ENCODE measurements around the gene NBEA.
"Not testable (repeated sequence)": the region's sequence is repeated elsewhere in the genome, so short reads cannot be mapped to it uniquely, and the experiment has no call there.

NBEA gene

GRCh38 chr13:34944751-34945150 is 2.7 kb downstream of the NBEA start:
- no peak for DNase-seq (ENCODE audit: low spot score)

- DNase-seq (ENCODE audit: low spot score) = no peak
Measured at GRCh38 chr13:34951528-34951927, 9.5 kb downstream of the NBEA start.

GRCh38 chr13:34959489-34959888 is 17.4 kb downstream of the NBEA start:
- DNase-seq (ENCODE audit: low spot score) = no peak

GRCh38 chr13:34964558-34964957 is 22.5 kb downstream of the NBEA start:
- no peak for DNase-seq (ENCODE audit: low spot score)

- no peak for DNase-seq (ENCODE audit: low spot score)
Measured at GRCh38 chr13:34967851-34968562, 25.9 kb downstream of the NBEA start.

- DNase-seq (ENCODE audit: low spot score) = not testable (repeated sequence)
Measured at GRCh38 chr13:34969539-34969938, 27.5 kb downstream of the NBEA start.

- DNase-seq (ENCODE audit: low spot score) = no peak
Measured at GRCh38 chr13:34970961-34971360, 28.9 kb downstream of the NBEA start.

GRCh38 chr13:34971473-34971872 is 29.4 kb downstream of the NBEA start:
- DNase-seq (ENCODE audit: low spot score) = no peak

GRCh38 chr13:34985199-34985598 is 43.1 kb downstream of the NBEA start:
- DNase-seq (ENCODE audit: low spot score) = not testable (repeated sequence)

GRCh38 chr13:34988330-34988791 is 46.3 kb downstream of the NBEA start:
- DNase-seq (ENCODE audit: low spot score) = no peak

- DNase-seq (ENCODE audit: low spot score) = no peak
Measured at GRCh38 chr13:34990399-34991214, 48.5 kb downstream of the NBEA start.

GRCh38 chr13:34993470-34993869 is 51.4 kb downstream of the NBEA start:
- no peak for DNase-seq (ENCODE audit: low spot score)

GRCh38 chr13:35003734-35004133 is 61.7 kb downstream of the NBEA start:
- not testable (repeated sequence) for DNase-seq (ENCODE audit: low spot score)

- no peak for DNase-seq (ENCODE audit: low spot score)
Measured at GRCh38 chr13:35005051-35005450, 63.0 kb downstream of the NBEA start.

GRCh38 chr13:35014606-35015213 is 72.6 kb downstream of the NBEA start:
- peak; percentile 48 for DNase-seq (ENCODE audit: low spot score)

GRCh38 chr13:35016362-35017112 is 74.5 kb downstream of the NBEA start:
- no peak for DNase-seq (ENCODE audit: low spot score)

GRCh38 chr13:35025314-35025713 is 83.2 kb downstream of the NBEA start:
- DNase-seq (ENCODE audit: low spot score) = no peak

- DNase-seq (ENCODE audit: low spot score) = no peak
Measured at GRCh38 chr13:35028338-35028867, 86.3 kb downstream of the NBEA start.

GRCh38 chr13:35039012-35039411 is 96.9 kb downstream of the NBEA start:
- no peak for DNase-seq (ENCODE audit: low spot score)

GRCh38 chr13:35046587-35046986 is 104.5 kb downstream of the NBEA start:
- DNase-seq (ENCODE audit: low spot score) = no peak

GRCh38 chr13:35055705-35056104 is 113.6 kb downstream of the NBEA start:
- no peak for DNase-seq (ENCODE audit: low spot score)

- DNase-seq (ENCODE audit: low spot score) = no peak
Measured at GRCh38 chr13:35057858-35058257, 115.8 kb downstream of the NBEA start.

Measured in ecto neural progenitor cell (in vitro differentiated cells).